GM10847 (cell line): ENCODE measurements around the gene KCNJ12.

Source experiments
- POLR2A ChIP-seq: IDR thresholded peaks from 2 replicates; pipeline ENCODE4 v1.6.1; 2011; ENCODE audit not compliant: insufficient read length; ENCODE audit errors: extremely low read depth

The KCNJ12 gene

DNA sequence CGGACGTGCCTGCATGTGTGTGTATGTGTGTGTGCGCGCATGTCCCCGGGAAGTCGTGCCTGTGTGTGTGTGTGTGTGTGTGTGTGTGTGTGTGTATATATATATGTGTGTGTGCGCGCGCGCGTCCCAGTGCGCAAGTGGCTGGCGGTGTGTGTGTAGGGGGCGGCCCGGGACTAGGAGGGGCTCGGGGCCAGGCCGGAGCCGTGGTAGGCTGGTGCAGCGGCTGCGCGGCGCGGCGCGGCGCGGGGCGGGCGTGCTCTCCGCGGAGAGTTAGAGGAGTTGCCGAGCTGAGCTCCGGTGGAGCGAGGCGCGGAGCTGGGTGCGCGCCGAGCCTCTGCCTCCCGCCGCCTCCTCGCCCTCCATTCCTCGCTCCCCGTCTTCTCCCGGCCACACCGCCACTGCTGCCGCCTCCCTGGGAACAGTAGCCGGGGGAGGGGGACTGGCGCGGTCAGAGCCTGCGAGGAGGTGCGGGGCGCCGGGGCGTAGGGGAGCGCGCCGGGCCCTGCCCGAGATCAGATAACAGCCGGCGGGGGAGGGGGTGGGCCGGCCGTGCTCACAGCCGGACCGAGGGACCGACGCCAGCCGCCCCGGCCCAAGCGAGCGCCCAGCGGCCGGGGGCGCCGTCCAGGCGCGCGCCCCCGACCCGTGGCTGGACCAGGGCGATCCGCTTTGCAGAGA, at the start of gene KCNJ12:
TSS of gene KCNJ12 (plus strand) at position 277 of the 678 bp plus-strand sequence. CDS start 38,986 bp downstream, outside the sequence.
- no peak for TF ChIP-seq POLR2A

DNA sequence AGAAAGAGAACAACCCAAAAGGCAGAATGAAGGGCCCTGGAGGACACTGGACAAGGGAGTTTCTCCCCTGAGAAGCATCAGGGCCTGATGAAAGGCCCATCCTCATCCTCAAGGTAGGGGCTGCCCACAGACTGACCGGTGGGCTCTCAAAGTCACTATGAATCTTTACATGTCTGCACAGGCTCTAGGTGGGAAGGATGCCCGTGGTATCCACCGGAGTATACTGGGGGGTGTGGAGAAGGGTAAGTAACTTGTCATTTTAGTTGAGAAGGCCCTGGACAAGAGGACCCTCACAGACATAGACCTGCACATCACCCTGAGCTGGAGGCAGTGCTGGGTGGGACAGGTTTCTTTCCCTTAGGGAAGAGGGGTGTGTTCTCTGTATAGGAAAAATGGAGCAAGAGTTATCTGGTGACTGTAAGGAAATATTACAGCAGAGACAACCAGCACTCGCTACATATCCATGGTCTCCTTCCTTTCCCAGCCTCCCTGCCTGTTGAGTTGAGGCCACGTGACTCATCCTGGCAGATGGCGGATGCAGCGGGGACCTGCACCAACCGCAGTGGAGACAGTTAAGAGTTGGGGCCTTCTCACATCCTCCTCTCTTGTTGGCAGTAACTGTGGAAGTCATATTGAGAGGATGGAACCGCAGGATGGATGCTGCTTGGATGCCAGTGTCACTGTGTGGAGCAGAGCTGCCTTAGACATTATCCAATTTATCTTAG, 45.6 kb upstream of the KCNJ12 start:
- no peak for TF ChIP-seq POLR2A

- no peak for TF ChIP-seq POLR2A
These were observed 37.1 kb upstream of the KCNJ12 start for GRCh38 chr17:21339011-21339410.

- no peak for TF ChIP-seq POLR2A
These were observed 30.9 kb upstream of the KCNJ12 start for GRCh38 chr17:21345236-21345635.

DNA sequence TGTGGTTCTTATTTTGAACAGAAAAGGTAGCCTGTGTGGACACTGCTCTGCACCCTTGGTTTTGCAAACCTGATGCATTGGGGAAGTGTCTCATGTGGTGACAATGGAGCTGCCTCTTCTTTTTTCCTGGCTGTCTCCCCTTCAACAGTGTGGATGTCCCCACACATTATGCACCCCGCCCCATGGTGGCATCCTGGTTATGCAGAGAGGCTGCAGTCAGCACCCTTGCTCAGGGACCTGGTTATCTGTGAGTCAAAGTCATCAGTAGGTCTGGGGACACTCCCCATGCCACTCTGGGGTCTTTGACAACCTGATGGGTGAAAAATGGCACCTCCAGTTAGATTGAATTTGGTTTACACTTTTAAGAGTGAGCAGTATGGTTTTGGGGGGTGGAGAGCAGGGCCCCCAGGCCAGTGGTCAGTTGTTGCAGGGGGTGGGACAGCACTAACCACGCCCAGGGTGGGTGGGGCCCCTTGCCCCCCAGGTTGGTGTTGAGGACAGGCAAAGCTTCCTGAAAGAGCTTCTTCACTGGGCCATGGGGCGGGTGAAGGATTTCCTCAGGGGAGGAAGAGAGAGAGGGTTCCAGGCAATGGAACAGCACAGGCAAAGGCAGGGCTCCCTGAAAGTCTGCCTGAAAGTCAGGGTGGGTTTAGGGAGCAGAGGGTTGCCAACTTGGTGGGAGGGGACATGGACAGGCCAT, 24.6 kb upstream of the KCNJ12 start:
- no peak for TF ChIP-seq POLR2A

GRCh38 chr17:21352221-21352980, 23.8 kb upstream of the KCNJ12 start:
- TF ChIP-seq POLR2A, result no peak

- TF ChIP-seq POLR2A, result no peak
These were observed 23.2 kb upstream of the KCNJ12 start for GRCh38 chr17:21352981-21353265.

DNA sequence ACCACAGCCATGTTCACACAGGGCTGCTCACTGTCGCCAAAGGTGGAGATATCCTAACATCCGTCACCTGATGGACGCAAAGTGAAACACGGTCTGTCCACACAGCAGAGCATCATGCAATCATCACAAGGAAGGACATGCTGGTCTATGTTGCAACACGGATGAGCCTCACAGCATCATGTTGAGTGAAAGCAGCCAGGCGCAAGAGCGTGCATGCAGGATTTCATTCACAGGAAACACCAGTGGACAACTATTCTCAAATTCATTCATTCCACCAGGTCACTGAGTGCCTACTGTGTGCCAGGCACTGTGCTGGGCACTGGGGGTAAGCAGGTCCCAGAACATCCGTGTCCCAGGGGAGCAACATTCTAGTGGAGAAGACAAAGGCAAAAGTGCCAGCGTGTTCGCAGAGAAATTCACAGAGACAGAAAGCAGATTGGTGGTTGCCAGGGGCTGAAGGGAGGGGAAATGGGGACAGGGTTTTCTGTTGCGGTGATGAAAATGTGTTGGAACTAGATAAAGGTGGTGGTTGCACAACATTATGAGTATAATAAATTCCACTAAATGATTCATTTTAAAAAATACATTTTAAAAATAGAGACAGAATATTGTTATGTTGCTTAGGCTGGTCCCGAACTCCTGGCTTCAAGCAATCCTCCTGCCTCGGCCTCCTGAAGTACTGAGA, 22.7 kb upstream of the KCNJ12 start:
- no peak for TF ChIP-seq POLR2A

- no peak for TF ChIP-seq POLR2A
These were observed 21.3 kb upstream of the KCNJ12 start for GRCh38 chr17:21354796-21355385.

DNA sequence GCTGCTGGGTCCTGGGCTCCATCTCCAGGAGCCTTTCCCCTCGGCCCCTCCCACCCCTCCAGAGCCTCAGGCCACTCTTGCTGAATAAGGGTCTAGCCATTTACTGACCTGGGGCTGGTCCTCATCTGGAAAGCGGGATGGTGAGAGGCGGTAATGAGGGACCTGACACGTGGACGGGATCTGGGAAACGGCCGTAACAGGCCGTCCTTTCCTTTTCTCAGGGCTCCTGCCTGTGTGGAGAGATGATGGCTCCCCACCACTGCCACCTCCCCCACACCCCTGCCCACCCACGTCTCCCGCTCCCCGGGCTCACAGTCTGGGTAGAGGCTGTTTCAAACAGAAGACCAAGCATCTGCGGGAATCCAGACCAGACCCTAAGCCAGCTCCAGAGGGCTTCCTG, 20.6 kb upstream of the KCNJ12 start:
- TF ChIP-seq POLR2A, result no peak

- TF ChIP-seq POLR2A, result no peak
These were observed 19.5 kb upstream of the KCNJ12 start for GRCh38 chr17:21356537-21357127.

DNA sequence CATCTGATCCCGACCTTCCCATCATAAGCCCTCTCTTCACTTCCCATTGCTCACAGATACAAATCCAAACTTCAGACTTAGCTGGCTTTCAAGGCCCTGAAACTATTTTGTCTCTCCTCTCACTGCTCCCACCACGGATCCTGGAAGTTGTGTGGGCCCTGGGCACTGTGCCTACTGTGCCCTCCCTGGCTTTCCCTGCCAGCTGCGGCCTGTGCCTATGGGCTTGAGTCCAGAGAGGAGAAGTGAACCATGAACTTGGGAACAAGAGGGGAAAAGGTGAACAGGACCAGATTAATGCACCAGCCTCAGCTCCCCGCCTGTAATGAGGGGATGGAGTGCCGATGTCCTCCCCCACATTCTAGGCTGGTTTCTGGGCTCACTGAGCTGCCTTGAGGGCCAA, 18.9 kb upstream of the KCNJ12 start:
- TF ChIP-seq POLR2A, result no peak

DNA sequence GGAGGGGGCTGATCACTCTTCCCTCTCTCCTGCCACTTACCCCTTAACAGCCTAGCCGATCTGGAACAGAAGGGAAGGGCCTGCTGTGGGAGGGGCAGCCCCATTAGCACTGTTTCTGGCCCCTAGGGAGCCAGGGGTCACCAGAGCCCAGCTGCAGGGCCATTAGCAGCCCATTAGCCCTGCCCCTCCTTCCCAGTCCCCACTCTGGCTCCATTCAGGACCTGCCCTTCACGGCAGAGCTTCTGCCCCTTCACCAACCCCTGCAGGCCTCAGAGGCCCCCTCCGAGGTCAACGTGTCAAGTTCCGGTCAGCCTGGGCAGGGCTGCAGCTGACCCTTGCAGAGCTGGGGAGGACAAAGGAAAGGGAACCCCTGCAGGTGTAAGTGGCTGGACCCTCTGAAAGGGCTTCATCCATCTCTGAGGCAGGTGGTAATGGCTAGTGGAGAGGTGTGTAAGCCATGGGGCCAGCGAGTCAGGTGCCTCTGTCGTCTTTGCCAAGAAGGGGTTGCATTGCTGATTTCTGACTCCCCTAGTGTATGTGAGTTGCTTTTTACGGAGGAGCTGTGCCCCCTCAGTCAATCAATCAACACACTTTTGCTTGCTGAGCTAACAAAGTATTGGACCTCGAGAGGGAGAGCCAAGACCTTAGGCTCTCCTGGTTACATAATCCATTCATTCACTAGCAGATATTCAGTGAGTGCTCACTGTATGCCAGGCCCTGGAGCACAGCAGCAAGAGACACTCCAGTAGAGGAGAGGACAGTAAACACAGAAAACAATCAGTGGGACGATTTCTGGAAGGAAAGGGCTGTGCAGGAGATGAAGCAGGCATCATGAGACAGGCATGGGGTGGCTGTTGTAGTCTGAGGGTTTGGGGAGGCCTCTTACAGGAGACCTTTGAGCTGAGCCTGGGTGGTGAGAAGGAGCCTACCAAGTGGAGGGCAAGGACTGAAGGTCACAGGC, 18.2 kb upstream of the KCNJ12 start:
- TF ChIP-seq POLR2A, result no peak

- no peak for TF ChIP-seq POLR2A
These were observed 17.3 kb upstream of the KCNJ12 start for GRCh38 chr17:21358682-21359482.
